SK-N-SH treated with all-trans-retinoic acid at 6 μM for 48 hours (cell line): ENCODE measurements around the gene SOX5.

Source experiments
- BACH2 ChIP-seq: fragments of 250-450 bp; sonication (Bioruptor Pico); IDR thresholded peaks from 2 replicates; pipeline ENCODE4 v1.9.0; 2021; ENCODE audit warnings: mild to moderate bottlenecking, borderline replicate concordance
- GLIS3 ChIP-seq: fragments of 250-450 bp; sonication (Bioruptor Pico); IDR thresholded peaks from 2 replicates; pipeline ENCODE4 v1.5.0; 2020; ENCODE audit warnings: mild to moderate bottlenecking, moderate library complexity
- PATZ1 ChIP-seq: fragments of 250-450 bp; sonication (Bioruptor Pico); IDR thresholded peaks from 2 replicates; pipeline ENCODE4 v1.8.0; 2020; ENCODE audit warnings: mild to moderate bottlenecking, moderate library complexity, borderline replicate concordance
- PPARA ChIP-seq: fragments of 250-450 bp; sonication (Bioruptor Pico); IDR thresholded peaks from 2 replicates; pipeline ENCODE4 v1.5.0; 2020; ENCODE audit warnings: mild to moderate bottlenecking, borderline replicate concordance
- RARB ChIP-seq: fragments of 250-450 bp; sonication (Bioruptor Pico); IDR thresholded peaks from 2 replicates; pipeline ENCODE4 v1.8.0; 2021; ENCODE audit warnings: mild to moderate bottlenecking, moderate library complexity
- SNAI2 ChIP-seq: fragments of 250-450 bp; sonication (Bioruptor Pico); IDR thresholded peaks from 2 replicates; pipeline ENCODE4 v1.5.0; 2020; ENCODE audit warnings: mild to moderate bottlenecking, moderate library complexity
- TSHZ2 ChIP-seq: fragments of 250-450 bp; sonication (Bioruptor Pico); IDR thresholded peaks from 2 replicates; pipeline ENCODE4 v1.5.0; 2020; ENCODE audit warnings: mild to moderate bottlenecking, moderate library complexity
- ZC3H10 ChIP-seq: fragments of 250-450 bp; sonication (Bioruptor Pico); IDR thresholded peaks from 2 replicates; pipeline ENCODE4 v1.5.1; 2021; ENCODE audit warnings: mild to moderate bottlenecking, moderate library complexity
- ZFP3 ChIP-seq: fragments of 250-450 bp; sonication (Bioruptor Pico); IDR thresholded peaks from 2 replicates; pipeline ENCODE4 v1.5.0; 2020; ENCODE audit warnings: mild to moderate bottlenecking, moderate library complexity
- ZFP30 ChIP-seq: fragments of 450-650 bp; formaldehyde crosslinking; IDR thresholded peaks from 2 replicates; pipeline ENCODE4 v1.5.0; 2022; ENCODE audit warnings: mild to moderate bottlenecking, moderate library complexity
- ZNF70 ChIP-seq: fragments of 450-650 bp; formaldehyde crosslinking; IDR thresholded peaks from 2 replicates; pipeline ENCODE4 v1.5.0; 2020; ENCODE audit warnings: mild to moderate bottlenecking, moderate library complexity
- ZNF8 ChIP-seq: fragments of 450-650 bp; formaldehyde crosslinking; IDR thresholded peaks from 2 replicates; pipeline ENCODE4 v1.5.0; 2020; ENCODE audit warnings: mild to moderate bottlenecking, moderate library complexity

- TF ChIP-seq TSHZ2 = no peak
- TF ChIP-seq ZNF8 = no peak
- no peak for TF ChIP-seq GLIS3 (CRISPR knock-in tag)
- TF ChIP-seq RARB (CRISPR knock-in tag) = no peak
- no peak for TF ChIP-seq PPARA (CRISPR knock-in tag)
- TF ChIP-seq PATZ1 (CRISPR knock-in tag) = no peak
- TF ChIP-seq ZNF70 = no peak
- no peak for TF ChIP-seq ZFP3
- no peak for TF ChIP-seq ZFP30 (CRISPR knock-in tag)
- no peak for TF ChIP-seq SNAI2
- no peak for TF ChIP-seq ZC3H10 (CRISPR knock-in tag)
- no peak for TF ChIP-seq BACH2 (CRISPR knock-in tag)
These were observed 139.1 kb downstream of the SOX5 start for GRCh38 chr12:23810329-23810902.
